Head of caudate nucleus (tissue), 42 donors: Measurements from ENCODE around the gene GRHL1.
"Not testable (repeated sequence)": the region's sequence is repeated elsewhere in the genome, so short reads cannot be mapped to it uniquely, and the experiment has no call there.

ENCODE experiments used
- DNase-seq, 42 donors: peaks; one replicate each; pipeline versions ENCODE4 v3.0.0 to v3.0.0-alpha.2; 2020 to 2021; ENCODE audit warnings: mixed read lengths in 7 of 42
- intact Hi-C: fragments of 100-400 bp; cut with DNase I; formaldehyde crosslinking; loops from one replicate; pipeline ENCODE4 v1.15.0; 2022

The GRHL1 gene

GRCh38 chr2:10013651-10014417, 62.3 kb downstream of the GRHL1 start:
- intact Hi-C loops, DNase-seq: not testable (repeated sequence)

GRCh38 chr2:10014418-10015190, 63.1 kb downstream of the GRHL1 start:
- intact Hi-C loops = no loop called here
- no peak for DNase-seq

- intact Hi-C loops, DNase-seq: not testable (repeated sequence)
These were observed 64.0 kb downstream of the GRHL1 start for GRCh38 chr2:10015376-10015989.

- DNase-seq = no peak
- intact Hi-C loops = no loop called here
These were observed 64.7 kb downstream of the GRHL1 start for GRCh38 chr2:10016001-10016801.

GRCh38 chr2:10016802-10017258, 65.3 kb downstream of the GRHL1 start:
- DNase-seq = no peak
- intact Hi-C loops = no loop called here

- intact Hi-C loops = no loop called here
- DNase-seq = no peak
These were observed 65.9 kb downstream of the GRHL1 start for GRCh38 chr2:10017313-10017941.

GRCh38 chr2:10019174-10019573, 67.7 kb downstream of the GRHL1 start:
- intact Hi-C loops = no loop called here
- no peak for DNase-seq

GRCh38 chr2:10019602-10020400, 68.3 kb downstream of the GRHL1 start:
- intact Hi-C loops = no loop called here
- no peak for DNase-seq

GRCh38 chr2:10022041-10022421, 70.5 kb downstream of the GRHL1 start:
- no peak for DNase-seq
- intact Hi-C loops = no loop called here

GRCh38 chr2:10022445-10022844, 71.0 kb downstream of the GRHL1 start:
- no peak for DNase-seq

GRCh38 chr2:10022966-10023662, 71.6 kb downstream of the GRHL1 start:
- intact Hi-C loops = no loop called here
- no peak for DNase-seq

More at GRCh38 chr2:10022445-10022844, 71.0 kb downstream of the GRHL1 start:
- intact Hi-C loops = no loop called here

GRCh38 chr2:10026940-10027569, 75.6 kb downstream of the GRHL1 start:
- DNase-seq = no peak
- intact Hi-C loops = no loop called here

- intact Hi-C loops = no loop called here
- DNase-seq = no peak
These were observed 76.3 kb downstream of the GRHL1 start for GRCh38 chr2:10027660-10028330.

- DNase-seq = no peak
- intact Hi-C loops = no loop called here
These were observed 77.0 kb downstream of the GRHL1 start for GRCh38 chr2:10028407-10028987.

- intact Hi-C loops = no loop called here
- peak in 24 of 42 donors; percentile 27 to 84 (median 41) for DNase-seq
These were observed 77.7 kb downstream of the GRHL1 start for GRCh38 chr2:10028988-10029874.
